ENCODE results near the gene CDC73. TPM values are rescaled to one million over a fixed set of nuclear protein-coding genes. Genes with fewer than 3 reads are reported as not detected.

Gene CDC73
- total RNA-seq, 1 experiment from 2014 or later = 62.5 TPM

GRCh38 chr1:193181985-193182384 lies 60.2 kb downstream of the CDC73 start:
- no peaks in the 10 kb centered on the region for H3K27me3 Mint-ChIP-seq (ENCODE audit: low read depth)
- H3K23me2 ChIP-seq (ENCODE audit: insufficient read length, low read depth, low read length, poor library complexity, severe bottlenecking) = no peaks in the 10 kb centered on the region
- no peak overlapping the region for H2BK5ac ChIP-seq (ENCODE audit: insufficient read length, low read length)
- peaks cover 13 to 17% of the 10 kb centered on the region in 2 experiments for H3K4me1 Mint-ChIP-seq
- no peaks in the 10 kb centered on the region for H3K27me3 ChIP-seq (ENCODE audit: insufficient read depth, low read length)
- no peak overlapping the region for H3K9ac ChIP-seq (ENCODE audit: extremely low read depth, insufficient read length, low read length)
- no peaks in the 10 kb centered on the region; the same call in 1 of the 2 replicates for H3K79me2 ChIP-seq (ENCODE audit: insufficient read depth, low read length)
- no peak overlapping the region for H2BK12ac ChIP-seq (ENCODE audit: insufficient read length, low read depth, low read length)
- H3K27ac ChIP-seq (ENCODE audit: insufficient read length, low read depth, low read length) = no peak overlapping the region
- H3K4me3 Mint-ChIP-seq = no peak overlapping the region
- H3K56ac ChIP-seq (ENCODE audit: insufficient read length, low read depth, low read length) = no peak overlapping the region
- H3K9me3 ChIP-seq (ENCODE audit: control insufficient read depth, low read depth, low read length) = no peaks in the 10 kb centered on the region
- H3K23ac ChIP-seq (ENCODE audit: insufficient read length, low read depth, low read length) = no peak overlapping the region
- H2BK15ac ChIP-seq (ENCODE audit: low read depth, low read length) = no peak overlapping the region
- 100% methylated on average over 1 of the region's 2 CpGs for WGBS (ENCODE audit: extremely low coverage, insufficient read length, low lambda C conversion rate)
- no peak overlapping the region for H2AK5ac ChIP-seq (ENCODE audit: insufficient read length, low read length)
- no peak overlapping the region for H3K4ac ChIP-seq (ENCODE audit: low read depth, low read length)
- H4K91ac ChIP-seq (ENCODE audit: insufficient read length, low read depth, low read length) = no peak overlapping the region
- peaks cover 2% of the 10 kb centered on the region for H3K79me1 ChIP-seq (ENCODE audit: insufficient read depth, low read depth, low read length, poor library complexity, severe bottlenecking)
- H2BK120ac ChIP-seq (ENCODE audit: low read depth, low read length, poor library complexity, severe bottlenecking) = no peak overlapping the region
- H3K18ac ChIP-seq (ENCODE audit: insufficient read length, low read depth, low read length) = no peak overlapping the region
- H3K14ac ChIP-seq (ENCODE audit: insufficient read depth, low read length) = no peak overlapping the region
- H3K4me2 ChIP-seq (ENCODE audit: insufficient read depth, insufficient read length, low read length) = no peak overlapping the region
- no peak overlapping the region for H3T11ph ChIP-seq (ENCODE audit: low read length)
- H4K8ac ChIP-seq (replicated peaks; ENCODE audit: insufficient read length, low read depth, low read length) = no peak overlapping the region
- no peak overlapping the region for H2AFZ ChIP-seq (ENCODE audit: low read length)
- H3K27ac Mint-ChIP-seq = no peak overlapping the region
- no peak for DNase-seq
- no peak overlapping the region for H2BK20ac ChIP-seq (ENCODE audit: low read depth, low read length, poor library complexity, severe bottlenecking)
- H4K5ac ChIP-seq (ENCODE audit: insufficient read length, low read depth, low read length) = no peak overlapping the region
- H4K20me1 ChIP-seq (ENCODE audit: control insufficient read depth, insufficient read depth, insufficient read length) = no peaks in the 10 kb centered on the region
- 0 out of 7 replicates have a peak, but pooled peaks cover 0 to 3% (median 0%) of the 10 kb centered on the region in 3 experiments for H3K36me3 Mint-ChIP-seq (ENCODE audit: insufficient read depth in 1 of 3, low read depth in 3 of 3)
- no peak for TF ChIP-seq CTCF (conservative IDR thresholded peaks at IDR 0.05)
- H3K4me1 ChIP-seq (ENCODE audit: insufficient read depth, low read length) = no peaks in the 10 kb centered on the region
- H3K9me3 Mint-ChIP-seq = no peaks in the 10 kb centered on the region

Measured in H9 (cell line).